ENCODE results near the gene FOXJ3. TPM values are rescaled to one million over a fixed set of nuclear protein-coding genes. Genes with fewer than 3 reads are reported as not detected.

Gene FOXJ3
- total RNA-seq, 1 donor from 2014 or later, result 30.9 TPM

GRCh38 chr1:42133390-42133789 lies 201.6 kb downstream of the FOXJ3 start:
- Mint-ChIP-seq H3K27ac (ENCODE audit: unreplicated experiment) (no peak overlapping the region), H3K27me3 (ENCODE audit: low read depth) (peaks cover 34% of the 10 kb centered on the region), H3K4me3 (ENCODE audit: unreplicated experiment) (no peak overlapping the region), H3K4me1 (ENCODE audit: low read depth) (no peaks in the 10 kb centered on the region), H3K36me3 (ENCODE audit: low read depth) (no peaks in the 10 kb centered on the region), H3K9me3 (ENCODE audit: low read depth) (no peaks in the 10 kb centered on the region)
- TF ChIP-seq CTCF (IDR thresholded peaks at IDR 0.05), result no peak
- no peak for DNase-seq (ENCODE audit: low spot score)

- DNase-seq (ENCODE audit: low spot score), result no peak
- Mint-ChIP-seq H3K27me3 (ENCODE audit: low read depth) (peaks cover 33% of the 10 kb centered on the region), H3K27ac (ENCODE audit: unreplicated experiment) (no peak overlapping the region), H3K9me3 (ENCODE audit: low read depth) (no peaks in the 10 kb centered on the region), H3K4me1 (ENCODE audit: low read depth) (no peaks in the 10 kb centered on the region), H3K36me3 (ENCODE audit: low read depth) (no peaks in the 10 kb centered on the region), H3K4me3 (ENCODE audit: unreplicated experiment) (no peak overlapping the region)
- no peak for TF ChIP-seq CTCF (IDR thresholded peaks at IDR 0.05)
Measured at GRCh38 chr1:42130061-42130660, 204.9 kb downstream of the FOXJ3 start.

DNA sequence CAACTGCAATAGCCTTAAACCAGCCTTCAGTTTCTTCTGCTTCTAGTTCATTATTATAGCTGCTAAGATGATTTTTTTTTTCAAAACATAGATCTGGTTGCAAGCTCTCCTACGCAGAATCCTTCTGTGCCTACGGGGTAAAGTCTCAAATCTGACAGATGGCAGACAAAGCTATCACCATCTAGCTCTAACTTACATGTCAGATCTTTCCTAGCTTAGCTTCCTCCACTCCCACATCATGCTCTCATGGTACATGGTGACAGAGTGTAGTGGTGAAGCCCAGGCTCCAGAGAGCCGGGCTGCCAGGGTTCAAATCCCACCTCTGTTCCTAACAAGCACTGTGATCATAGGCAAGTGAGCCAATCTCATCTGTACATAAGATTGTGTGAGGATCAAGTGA lies 206.1 kb downstream of the FOXJ3 start:
- no peak for DNase-seq (ENCODE audit: low spot score)
- Mint-ChIP-seq H3K4me3 (ENCODE audit: unreplicated experiment) (no peak overlapping the region), H3K4me1 (ENCODE audit: low read depth) (no peaks in the 10 kb centered on the region), H3K27ac (ENCODE audit: unreplicated experiment) (no peak overlapping the region), H3K27me3 (ENCODE audit: low read depth) (peaks cover 31% of the 10 kb centered on the region), H3K9me3 (ENCODE audit: low read depth) (no peaks in the 10 kb centered on the region), H3K36me3 (ENCODE audit: low read depth) (no peaks in the 10 kb centered on the region)
- no peak for TF ChIP-seq CTCF (IDR thresholded peaks at IDR 0.05)

DNA sequence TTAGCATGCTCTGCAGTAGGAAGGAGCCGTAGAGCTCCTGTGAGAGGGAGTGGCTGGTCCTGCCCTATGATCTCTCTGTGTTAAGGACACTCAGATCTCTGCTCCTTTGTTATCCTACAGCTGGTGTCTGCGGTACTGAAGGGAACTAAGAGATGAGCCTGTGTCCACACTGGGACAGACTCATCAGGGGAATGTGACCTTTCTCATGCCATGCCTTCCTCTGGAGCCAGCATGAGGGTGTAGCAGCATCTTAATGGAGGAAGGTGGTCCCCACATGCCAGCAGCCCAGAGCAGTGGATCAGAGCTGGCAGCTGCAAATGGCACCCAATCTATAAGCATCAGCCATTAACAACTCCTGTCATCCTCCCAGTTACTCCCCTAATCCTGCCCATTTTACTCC lies 206.5 kb downstream of the FOXJ3 start:
- Mint-ChIP-seq H3K27ac (ENCODE audit: unreplicated experiment) (no peak overlapping the region), H3K27me3 (ENCODE audit: low read depth) (peaks cover 31% of the 10 kb centered on the region), H3K4me3 (ENCODE audit: unreplicated experiment) (no peak overlapping the region), H3K4me1 (ENCODE audit: low read depth) (no peaks in the 10 kb centered on the region), H3K36me3 (ENCODE audit: low read depth) (no peaks in the 10 kb centered on the region), H3K9me3 (ENCODE audit: low read depth) (no peaks in the 10 kb centered on the region)
- no peak for TF ChIP-seq CTCF (IDR thresholded peaks at IDR 0.05)
- DNase-seq (ENCODE audit: low spot score), result no peak

- Mint-ChIP-seq H3K9me3 (ENCODE audit: low read depth) (no peaks in the 10 kb centered on the region), H3K4me3 (ENCODE audit: unreplicated experiment) (no peak overlapping the region), H3K27ac (ENCODE audit: unreplicated experiment) (no peak overlapping the region), H3K36me3 (ENCODE audit: low read depth) (no peaks in the 10 kb centered on the region), H3K4me1 (ENCODE audit: low read depth) (no peaks in the 10 kb centered on the region), H3K27me3 (ENCODE audit: low read depth) (peaks cover 31% of the 10 kb centered on the region)
- DNase-seq (ENCODE audit: low spot score), result no peak
- TF ChIP-seq CTCF (IDR thresholded peaks at IDR 0.05), result no peak
Measured at GRCh38 chr1:42127767-42128166, 207.3 kb downstream of the FOXJ3 start.

Other genes starting within 250 kb of the FOXJ3 start
- gene GUCA2B, start 181.8 kb downstream of the FOXJ3 start, total RNA-seq, result not detected in 3 replicates
- not detected in 3 replicates for gene GUCA2A, start 170.5 kb downstream of the FOXJ3 start, total RNA-seq
- gene RIMKLA, start 45.6 kb upstream of the FOXJ3 start, total RNA-seq, result 0.18 to 0.27 TPM in 2 of 3 replicates, not detected in the other
- gene ZMYND12, start 120.8 kb upstream of the FOXJ3 start, total RNA-seq, result 0.30 to 0.56 TPM in 2 of 3 replicates, not detected in the other
- 38.0 to 42.0 TPM (median 41.1 TPM) in 3 replicates for gene PPCS, start 121.3 kb upstream of the FOXJ3 start, total RNA-seq
- gene CCDC30, start 128.1 kb upstream of the FOXJ3 start, total RNA-seq, result 1.3 to 3.2 TPM (median 2.8 TPM) in 3 replicates

Data from chondrocyte (in vitro differentiated cells).